HepG2 (cell line): Measurements from ENCODE around the gene ELMO2.

Source experiments
- EED ChIP-seq: sonication (generic); formaldehyde crosslinking; IDR thresholded peaks from 2 replicates; pipeline ENCODE4 v1.5.0; 2020; ENCODE audit warnings: mild to moderate bottlenecking, missing genetic modification reagents
- FOXC1 ChIP-seq: sonication (generic); formaldehyde crosslinking; IDR thresholded peaks from 2 replicates; pipeline ENCODE4 v1.8.0; 2022; ENCODE audit warnings: mild to moderate bottlenecking, missing genetic modification reagents, borderline replicate concordance
- GABPA ChIP-seq, 2 experiments: IDR thresholded peaks; 2 replicates each; pipeline ENCODE4 v1.6.1; 2011 to 2016; ENCODE audit warnings: low read depth in 2 of 2, low read length in 1 of 2, missing biosample characterization in 1 of 2, missing genetic modification characterization in 1 of 2
- GTF3A ChIP-seq: sonication (generic); formaldehyde crosslinking; conservative IDR thresholded peaks from 2 replicates; pipeline ENCODE4 v1.4.0; 2020; ENCODE audit warnings: mild to moderate bottlenecking, missing genetic modification reagents
- ZNF10 ChIP-seq: sonication (generic); formaldehyde crosslinking; IDR thresholded peaks from 2 replicates; pipeline ENCODE4 v1.4.0; 2020; ENCODE audit warnings: mild to moderate bottlenecking, low read depth, missing genetic modification reagents, borderline replicate concordance

DNA sequence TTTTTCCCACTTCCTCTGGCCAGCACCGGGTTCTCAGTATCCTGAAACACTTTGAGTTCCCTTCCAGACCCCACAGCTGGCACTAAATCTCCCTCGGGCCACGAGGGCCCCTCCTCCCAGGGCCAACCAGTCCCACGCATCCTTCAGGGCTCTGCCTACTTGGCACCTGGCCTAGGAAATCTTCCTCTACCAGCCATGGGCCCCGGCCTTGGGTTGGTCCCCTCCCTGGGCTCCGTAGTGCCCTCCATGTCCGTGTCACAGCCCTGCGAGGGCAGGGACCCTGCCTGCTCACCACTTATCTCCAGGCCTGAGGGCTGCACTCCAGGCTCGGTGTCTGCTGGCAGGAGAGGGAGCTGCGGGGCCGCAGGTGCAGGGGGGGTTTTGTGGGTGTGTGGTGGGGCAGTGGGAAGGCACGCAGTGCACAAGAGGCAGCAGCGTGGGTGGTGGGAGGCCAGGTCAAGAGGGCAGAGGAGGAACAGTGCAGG is 49.3 kb downstream of the ELMO2 start:
- TF ChIP-seq GABPA (IDR thresholded peaks at IDR 0.05; ENCODE audit: low read depth, low read length) = no peak
- no peak for TF ChIP-seq GABPA (CRISPR knock-in tag; IDR thresholded peaks at IDR 0.05; ENCODE audit: low read depth)
- no peak for TF ChIP-seq FOXC1 (CRISPR knock-in tag)
- no peak for TF ChIP-seq GTF3A (CRISPR knock-in tag)
- TF ChIP-seq ZNF10 (CRISPR knock-in tag) = no peak
- TF ChIP-seq EED (CRISPR knock-in tag) = no peak
